Amniotic epithelial cell (primary cell): Measurements from ENCODE around the gene KHDC1.
"Not testable (repeated sequence)": the region's sequence is repeated elsewhere in the genome, so short reads cannot be mapped to it uniquely, and the experiment has no call there.

Source experiments
- DNase-seq: peaks from one replicate; pipeline ENCODE4 v3.0.0-alpha.2; 2010; ENCODE audit warnings: low read depth

KHDC1 gene, protein sequence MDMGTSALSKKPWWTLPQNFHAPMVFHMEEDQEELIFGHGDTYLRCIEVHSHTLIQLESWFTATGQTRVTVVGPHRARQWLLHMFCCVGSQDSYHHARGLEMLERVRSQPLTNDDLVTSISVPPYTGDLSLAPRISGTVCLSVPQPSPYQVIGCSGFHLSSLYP

DNA sequence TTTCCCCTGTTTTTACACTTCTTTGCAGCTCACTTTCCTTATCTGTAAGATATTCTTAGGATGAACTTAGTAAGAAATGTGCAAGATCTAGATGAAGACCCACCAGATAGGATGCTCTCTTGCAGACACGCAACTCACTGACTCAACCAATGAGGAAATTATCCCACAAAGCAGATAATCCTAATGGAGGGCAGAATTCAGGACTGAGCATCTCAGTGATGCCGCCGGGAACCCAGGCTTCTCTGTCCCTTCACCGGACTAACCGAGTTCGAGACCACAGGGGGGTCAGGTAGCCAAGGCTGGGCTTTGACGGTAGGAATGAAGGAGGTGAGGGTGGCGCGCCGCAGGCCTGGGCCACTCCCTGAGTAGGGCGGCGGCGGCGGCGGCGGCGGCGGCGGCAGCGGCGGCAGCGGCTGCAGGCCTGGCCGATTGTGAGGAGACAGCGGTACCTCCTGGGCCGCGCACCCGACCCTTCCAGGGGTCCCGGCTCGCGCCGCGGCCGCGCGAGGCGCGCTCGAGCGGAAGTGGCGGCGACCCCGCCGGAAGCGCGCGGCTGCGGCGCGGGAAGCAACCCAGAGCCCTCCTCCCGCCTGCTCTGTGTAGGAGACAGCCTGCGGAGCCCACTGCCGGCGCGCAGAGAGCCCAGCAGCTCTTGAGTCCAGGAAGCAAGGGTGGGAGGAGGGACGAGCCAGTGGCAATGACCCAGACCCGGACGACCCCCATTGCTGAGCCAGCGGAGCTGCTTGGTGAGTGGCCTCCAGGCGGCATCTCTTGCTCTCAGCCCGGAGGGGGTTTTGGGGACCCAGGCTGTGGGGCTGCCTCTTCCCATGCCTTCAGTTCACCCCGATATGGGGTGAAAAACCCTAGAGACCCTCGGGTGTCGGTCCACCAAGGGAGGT, at the start of gene KHDC1:
Gene KHDC1 (minus strand): TSS at position 526 of the 899 bp plus-strand sequence. CDS start 20,679 bp downstream, outside the sequence.
- DNase-seq: peak; percentile 61

DNA sequence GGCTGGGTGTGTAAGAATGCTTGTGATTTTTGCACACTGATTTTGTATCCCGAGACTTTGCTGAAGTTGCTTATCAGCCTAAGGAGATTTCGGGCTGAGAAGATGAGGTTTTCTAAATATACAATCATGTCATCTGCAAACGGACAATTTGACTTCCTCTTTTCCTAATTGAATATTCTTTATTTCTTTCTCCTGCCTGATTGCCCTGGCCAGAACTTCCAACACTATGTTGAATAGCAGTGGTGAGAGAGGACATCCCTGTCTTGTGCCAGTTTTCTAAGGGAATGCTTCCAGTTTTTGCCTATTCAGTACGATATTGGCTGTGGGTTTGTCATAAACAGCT, 47.5 kb upstream of the KHDC1 start:
- not testable (repeated sequence) for DNase-seq

DNA sequence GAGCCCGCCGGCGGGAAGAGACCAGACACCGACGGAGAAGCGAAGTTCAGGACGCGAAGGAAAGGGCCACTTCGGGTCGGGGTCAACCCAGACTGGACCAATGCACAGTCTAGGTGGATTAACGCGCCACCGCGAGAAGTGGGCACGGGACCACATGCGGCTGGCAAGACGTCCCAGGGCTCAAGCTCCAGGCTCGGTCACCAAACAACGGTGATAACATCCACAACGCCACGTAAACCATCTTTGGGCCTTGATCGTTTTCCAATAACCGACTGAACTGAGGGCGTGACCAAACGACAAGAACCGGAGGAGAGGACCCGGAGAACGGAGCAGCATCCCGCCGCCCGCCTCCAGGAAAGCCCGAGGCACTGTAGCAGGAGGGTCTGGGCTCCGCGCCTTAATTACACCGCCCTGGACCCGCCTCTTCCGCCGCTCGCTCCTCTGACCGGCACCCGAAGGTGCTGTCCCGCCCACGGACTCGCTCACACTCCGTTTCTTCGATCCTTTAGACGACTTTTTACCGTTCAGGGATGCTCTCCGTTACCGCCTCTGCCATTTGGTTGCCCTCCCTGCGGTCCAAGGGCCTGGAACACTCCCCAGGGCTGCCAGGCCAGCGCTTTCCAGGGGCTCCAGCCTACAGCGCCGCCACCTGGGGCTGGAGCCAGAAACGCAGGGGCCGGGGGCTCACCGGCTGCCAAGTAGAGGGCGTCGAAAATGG, 46.9 kb upstream of the KHDC1 start:
- peak; percentile 46 for DNase-seq

DNA sequence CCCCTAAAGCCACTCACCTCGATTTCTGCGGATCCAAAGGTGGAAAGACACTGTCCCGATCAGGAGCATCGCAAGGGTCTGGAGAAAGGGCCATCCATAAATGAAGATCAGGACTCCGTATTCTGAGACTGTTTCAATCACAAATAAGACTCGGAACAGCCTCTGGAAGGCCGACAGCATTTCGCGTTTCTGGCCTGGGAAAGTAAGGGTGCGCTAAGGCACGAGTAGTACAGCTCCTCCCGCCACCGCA, 46.5 kb upstream of the KHDC1 start:
- DNase-seq: no peak

DNA sequence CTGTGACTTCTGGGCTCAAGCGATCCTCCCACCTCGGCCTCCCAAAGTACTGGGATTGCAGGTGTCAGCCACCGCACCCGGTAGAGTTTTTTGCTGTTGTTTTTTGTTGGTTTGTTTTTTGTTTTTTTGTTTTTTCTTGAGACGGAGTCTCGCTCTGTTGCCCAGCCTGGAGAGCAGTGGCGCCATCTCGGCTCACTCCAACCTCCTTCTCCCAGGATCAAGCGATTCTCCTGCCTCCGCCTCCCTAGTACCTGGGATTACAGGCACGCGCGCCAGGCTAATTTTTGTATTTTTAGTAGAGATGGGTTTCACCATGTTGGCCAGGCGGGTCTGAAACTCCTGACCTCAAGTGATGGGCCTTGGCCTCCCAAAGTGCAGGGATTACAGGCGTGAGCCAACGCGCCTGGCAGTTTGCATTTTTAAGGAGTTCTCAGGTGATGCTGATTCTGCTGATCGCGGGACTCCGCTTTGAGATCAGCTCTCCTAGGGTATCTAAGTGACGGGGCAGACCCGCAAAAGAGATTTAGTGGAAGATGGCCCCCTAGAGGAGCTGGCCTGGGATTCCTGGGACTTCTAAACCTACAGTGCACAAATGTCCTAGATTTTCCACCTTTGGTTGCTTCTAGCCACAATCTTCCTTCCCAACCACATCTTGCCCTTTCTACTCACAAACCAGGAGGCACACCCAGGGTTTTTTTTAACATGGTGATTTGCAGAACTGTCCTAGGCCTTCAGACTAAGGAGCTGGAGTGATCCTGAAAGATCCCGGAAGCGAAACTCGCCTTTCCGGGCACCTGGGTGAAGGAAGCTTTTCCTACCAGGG, 45.9 kb upstream of the KHDC1 start:
- DNase-seq: peak; percentile 54

DNA sequence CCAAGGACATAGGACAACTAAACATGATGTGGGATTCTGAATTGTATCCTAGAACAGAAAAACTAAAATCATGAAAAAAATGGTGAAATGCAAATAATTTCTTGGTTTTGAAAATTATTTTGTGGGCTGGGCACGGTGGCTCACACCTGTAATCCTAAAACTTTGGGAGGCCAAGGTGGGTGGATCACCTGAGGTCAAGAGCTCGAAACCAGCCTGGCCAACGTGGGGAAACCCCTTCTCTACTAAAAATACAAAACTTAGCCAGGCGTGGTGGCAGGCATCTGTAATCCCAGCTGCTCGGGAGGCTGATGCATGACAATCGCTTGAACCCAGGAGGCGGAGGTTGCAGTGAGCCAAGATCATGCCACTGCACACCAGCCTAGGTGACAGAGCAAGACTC, 40.8 kb upstream of the KHDC1 start:
- DNase-seq: not testable (repeated sequence)

DNA sequence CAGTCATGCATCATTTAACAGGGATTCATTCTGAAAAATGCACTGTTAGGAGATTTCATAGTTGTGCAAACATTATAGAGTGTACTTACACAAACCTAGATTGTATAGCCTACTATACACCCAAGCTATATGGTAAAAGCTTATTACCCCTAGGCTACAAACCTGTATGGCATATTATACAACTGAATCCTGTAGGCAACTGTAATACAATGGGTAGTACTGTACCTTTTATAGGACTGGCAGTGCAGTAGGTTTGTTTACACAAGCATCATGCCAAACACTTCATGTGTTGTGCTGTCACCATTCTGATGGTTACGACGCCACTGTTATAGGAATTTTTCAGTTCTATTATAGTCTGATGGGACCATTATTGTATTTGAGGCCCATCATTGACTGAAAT, 39.3 kb upstream of the KHDC1 start:
- no peak for DNase-seq

DNA sequence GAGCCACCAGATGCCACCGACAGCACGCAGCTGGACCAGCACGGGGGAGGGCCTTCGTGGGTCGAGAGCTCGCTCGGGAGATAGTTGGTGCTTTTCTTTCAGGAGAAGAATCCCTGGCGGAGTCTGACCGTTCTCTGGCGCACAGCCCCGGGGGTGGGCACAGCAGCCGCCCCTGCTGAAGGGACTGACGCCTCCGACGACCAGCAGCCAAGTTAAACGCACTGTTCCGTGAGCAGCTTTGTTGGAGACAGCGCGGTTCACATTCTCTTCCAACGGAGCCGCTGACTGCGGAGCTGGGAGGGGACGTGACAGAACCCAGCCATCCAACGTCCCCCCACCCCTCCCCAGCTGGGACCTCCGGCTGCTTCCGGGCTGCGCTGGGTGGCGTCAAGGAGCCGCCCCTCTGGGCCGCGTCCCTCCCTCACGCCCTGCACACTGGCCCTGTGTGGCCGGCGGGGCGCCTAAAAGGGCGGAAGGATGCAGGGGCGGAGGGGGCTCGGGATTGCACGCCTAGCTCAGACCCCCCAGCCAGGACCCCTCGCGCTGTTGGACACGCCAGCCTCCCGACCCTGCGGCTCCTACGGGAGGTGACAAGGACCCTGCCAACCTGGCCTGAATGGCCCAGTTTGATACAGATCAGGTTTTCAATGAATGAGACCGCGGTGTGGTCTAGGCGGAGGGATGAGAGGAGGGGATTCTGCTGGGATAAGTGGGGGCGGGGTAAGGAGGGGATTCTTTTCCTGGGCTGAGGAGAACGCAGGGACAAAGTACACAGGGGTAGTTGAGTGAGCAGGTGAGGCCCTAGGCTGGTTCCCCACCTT, 36.4 kb upstream of the KHDC1 start:
- DNase-seq: no peak

DNA sequence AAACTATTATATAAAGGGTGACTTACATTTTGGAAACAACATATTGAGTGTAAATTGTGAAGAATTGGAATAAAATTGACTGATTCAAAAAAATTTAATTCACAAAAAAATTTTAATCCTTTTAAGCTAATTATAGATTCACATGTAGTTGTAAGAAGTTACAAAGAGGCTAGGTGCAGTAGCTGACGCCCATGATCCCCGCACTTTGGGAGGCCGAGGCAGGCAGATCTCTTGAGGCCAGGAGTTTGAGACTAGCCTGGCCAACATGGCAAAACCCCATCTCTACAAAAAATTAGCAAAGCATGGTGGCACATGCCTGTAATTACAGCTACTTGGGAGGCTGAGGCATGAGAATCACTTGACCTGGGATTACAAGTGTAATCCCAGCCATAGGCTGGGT, 30.3 kb upstream of the KHDC1 start:
- DNase-seq: no peak

DNA sequence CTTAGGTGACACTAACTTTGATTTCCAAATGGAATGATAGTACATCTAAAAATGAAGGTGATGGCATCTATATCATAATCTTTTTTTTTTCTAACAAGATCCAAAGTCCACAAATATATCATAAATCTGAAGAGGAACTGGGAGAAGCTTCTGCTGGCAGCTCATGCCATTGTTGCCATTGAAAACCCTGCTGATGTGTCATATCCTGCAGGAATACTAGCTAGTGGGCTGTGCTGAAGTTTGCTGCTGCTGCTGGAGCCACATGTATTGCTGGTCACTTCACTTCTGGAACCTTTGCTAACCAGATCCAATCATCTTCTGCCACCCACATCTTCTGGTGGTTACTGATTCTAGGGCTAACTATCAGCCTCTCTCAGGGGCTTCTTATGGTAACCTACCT, 27.4 kb upstream of the KHDC1 start:
- no peak for DNase-seq

DNA sequence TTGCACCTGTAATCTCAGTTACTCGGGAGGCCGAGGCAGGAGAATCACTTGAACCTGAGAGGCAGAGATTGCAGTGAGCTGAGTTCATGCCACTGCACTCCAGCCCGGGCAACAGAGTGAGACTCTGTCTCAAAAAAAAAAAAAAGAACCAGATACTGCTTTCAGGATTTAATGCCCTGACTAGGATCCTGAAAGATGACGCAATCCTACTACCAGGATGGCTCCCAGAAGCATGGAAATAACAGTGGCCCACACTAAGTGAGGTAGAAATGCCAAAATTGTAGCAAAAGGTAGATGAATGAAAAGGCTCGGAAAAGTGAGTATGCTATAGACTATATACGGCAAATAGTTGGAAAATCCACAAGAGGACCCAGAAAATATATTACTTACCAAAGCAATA, 23.8 kb upstream of the KHDC1 start:
- peak; percentile 34 for DNase-seq

DNA sequence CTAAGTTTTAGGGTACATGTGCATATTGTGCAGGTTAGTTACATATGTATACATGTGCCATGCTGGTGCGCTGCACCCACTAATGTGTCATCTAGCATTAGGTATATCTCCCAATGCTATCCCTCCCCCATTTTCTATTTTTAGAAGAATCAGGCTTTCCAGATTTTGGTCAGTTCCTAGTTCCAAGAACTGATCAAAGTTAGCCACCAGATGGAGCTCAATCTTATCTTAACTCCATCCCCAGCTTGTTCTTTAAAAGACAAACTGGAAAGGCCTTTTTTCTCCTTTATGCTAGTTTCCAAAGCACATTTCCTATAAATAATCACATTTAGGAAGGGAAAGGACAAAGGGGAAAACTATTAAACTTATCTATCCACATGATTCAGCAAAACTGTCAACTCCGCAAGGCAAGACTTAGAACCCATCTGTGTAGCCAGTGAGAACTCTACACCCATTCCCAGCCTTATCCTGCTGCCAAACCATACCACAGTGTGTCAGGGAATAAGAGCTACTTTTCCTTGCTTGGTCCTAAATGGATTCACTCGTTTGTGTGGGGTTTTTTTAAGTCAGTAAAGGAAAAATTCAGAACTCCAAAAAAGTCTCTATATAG, 22.8 kb upstream of the KHDC1 start:
- DNase-seq: peak; percentile 73

DNA sequence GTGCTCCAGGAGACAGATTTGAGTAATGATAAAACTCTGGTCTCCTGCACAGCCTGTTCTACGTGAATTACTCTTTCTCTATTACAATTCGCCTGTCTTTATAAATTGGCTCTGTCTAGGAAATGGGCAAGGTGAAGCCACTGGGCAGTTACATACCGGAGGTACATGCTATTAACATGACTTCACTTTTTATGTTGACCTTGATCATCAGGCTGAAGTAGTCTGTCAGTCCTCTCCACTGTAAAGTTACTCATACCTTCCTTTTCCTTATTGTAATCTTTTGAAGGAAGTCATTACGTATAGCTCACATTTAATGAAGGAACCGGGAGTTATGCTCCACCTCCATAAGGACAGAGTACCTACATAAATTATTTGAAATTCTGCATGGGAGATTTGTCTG, 19.9 kb upstream of the KHDC1 start:
- DNase-seq: peak; percentile 40

DNA sequence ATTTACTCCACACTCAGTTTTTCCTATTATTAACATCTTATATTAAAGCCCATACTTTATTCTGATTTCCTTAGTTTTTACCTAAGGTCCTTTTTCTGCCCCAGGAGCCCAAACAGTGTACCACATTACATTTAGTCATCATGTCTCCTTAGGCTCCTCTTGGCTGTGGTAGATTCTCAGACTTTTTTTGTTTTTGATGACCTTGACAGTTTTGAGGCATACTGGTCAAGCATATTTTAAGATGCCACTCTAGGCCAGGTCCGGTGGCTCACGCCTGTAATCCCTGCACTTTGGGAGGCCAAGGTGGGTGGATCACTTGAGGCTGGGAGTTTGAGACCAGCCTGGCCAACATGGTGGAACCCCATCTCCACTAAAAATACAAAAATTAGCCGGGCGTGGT, 18.7 kb upstream of the KHDC1 start:
- not testable (repeated sequence) for DNase-seq

DNA sequence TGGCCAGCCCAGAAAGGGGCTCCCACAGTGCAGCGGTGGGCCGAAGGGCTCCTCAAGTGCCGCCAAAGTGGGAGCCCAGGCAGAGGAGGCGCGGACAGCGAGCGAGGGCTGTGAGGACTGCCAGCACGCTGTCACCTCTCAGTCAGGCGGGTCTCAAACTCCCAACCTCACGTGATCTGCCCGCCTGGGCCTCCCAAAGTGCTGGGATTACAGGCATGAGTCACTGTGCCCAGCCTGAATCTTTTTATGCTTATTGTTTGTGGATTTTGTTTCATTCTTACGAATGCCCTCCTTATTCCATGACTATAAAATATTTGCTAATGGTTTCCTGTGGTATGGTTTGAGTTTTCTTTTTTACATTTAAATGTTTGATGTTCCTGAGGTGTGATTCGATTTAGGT, 6.3 kb upstream of the KHDC1 start:
- not testable (repeated sequence) for DNase-seq

DNA sequence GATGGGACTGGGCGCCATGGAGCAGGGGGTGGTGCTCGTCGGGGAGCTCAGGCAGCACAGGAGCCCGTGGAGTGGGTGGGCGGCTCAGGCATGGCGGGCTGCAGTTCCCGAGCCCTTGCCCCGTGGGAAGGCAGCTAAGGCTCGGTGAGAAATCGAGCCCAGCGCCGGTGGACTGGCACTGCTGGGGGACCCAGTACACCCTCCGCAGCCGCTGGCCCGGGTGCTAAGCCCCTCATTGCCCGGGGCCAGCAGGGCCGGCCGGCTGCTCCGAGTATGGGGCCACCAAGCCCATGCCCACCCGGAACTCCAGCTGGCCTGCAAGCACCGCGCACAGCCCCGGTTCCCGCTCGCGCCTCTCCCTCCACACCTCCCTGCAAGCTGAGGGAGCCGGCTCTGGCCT, 5.9 kb upstream of the KHDC1 start:
- not testable (repeated sequence) for DNase-seq

DNA sequence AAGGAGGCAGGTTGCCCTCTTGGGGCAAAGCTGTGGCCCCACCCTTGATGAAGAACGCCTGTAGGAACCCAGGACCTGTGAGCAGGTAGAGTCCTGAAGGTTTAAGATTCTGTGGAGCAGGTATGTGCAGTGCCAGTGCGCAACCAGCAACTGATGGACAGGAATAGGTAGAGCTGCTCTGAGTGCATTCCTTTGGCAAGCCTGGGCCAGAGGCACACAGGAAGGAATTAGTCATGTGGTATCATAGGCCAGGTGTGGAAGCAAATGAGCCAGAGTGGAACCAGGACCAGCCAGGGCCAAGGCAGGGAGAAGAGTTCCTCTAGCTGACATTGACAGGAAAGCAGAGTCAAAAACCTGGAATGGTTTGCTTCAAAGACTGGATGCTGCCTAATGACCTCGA, 1.4 kb upstream of the KHDC1 start:
- DNase-seq: no peak

DNA sequence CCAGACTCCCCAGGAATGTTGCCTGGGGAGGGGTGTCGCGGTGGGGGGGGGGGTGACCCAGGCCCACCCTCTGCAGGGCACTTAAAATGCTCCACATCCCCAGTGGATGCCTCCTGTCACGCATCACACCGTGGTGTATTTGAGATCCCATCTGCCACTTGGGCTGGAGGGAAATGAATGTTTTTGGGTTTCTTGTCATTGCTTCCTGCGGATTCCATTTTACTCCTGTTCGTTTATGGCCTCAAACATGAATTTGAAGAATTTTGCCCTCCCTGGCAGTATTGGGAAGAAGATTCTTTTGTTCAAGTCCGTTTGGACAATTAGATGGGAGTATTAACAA, 544 bp upstream of the KHDC1 start:
- DNase-seq: no peak

DNA sequence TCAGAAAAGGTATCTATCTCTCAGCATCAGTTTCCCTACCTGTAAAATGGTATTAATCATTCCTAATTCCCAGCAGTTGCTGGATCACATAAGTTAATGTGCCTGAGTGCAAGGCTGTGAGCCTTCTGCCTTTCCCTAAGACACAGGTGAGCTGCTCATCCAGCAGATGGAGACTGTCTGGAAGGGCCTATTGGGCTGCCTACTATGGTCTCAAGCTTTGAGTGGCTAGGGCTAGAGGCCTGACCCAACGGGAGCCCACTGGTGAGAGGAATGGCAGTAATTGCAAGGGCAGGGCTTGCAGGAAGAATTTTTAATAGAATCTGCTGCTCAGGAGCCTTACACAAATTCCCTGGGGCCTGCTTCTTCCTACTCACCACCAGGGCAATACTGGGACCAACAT, 4.3 kb downstream of the KHDC1 start:
- DNase-seq: no peak

DNA sequence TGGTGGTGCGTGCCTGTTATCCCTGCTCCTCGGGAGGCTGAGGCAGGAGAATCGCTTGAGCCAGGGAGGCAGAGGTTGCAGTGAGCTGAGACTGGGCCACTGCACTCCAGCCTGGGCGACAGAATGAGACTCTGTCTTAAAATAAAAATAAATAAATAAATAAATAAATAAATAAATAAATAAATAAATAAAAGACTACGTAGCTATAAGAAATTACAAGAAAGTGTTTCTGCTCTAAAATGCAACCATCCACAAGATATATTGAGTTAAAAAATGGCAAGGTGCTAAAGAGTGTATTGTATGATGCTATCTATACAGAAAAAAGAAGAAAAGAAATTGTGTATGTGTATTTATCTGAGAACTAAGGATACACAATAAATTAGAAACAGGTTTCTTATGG, 8.7 kb downstream of the KHDC1 start:
- not testable (repeated sequence) for DNase-seq

DNA sequence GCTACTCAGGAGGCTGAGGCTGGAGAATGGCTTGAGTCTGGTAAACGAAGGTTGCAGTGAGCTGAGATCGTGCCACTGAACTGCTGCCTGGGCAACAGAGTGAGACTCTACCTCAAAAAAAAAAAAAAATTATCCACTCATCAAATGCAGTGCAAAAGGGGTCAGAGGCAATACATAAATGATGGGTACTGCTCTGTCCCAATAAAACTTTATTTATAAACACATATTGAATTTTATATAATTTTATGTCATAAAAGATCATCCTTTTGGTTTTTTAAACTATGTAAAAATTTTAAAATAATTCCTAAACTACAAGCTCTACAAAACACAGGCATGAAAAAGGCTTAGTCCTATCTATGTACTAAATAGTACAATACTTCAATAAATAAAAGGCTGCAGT, 10.3 kb downstream of the KHDC1 start:
- no peak for DNase-seq
